IPS DF 6.9 (cell line): Measurements from ENCODE around the gene BTNL9.
"Not testable (repeated sequence)": the region's sequence is repeated elsewhere in the genome, so short reads cannot be mapped to it uniquely, and the experiment has no call there.

ENCODE experiments used
- DNase-seq: peaks from one replicate; pipeline ENCODE4 v3.0.0-alpha.2; 2013; ENCODE audit warnings: low read depth, low spot score
- H3K27ac ChIP-seq: one replicate; pipeline ENCODE4 v1.5.1; 2013; ENCODE audit warnings: low read length, control low read depth
- H3K27me3 ChIP-seq: 2 replicates; pipeline ENCODE4 v1.6.1; 2013; ENCODE audit warnings: mild to moderate bottlenecking, low read length; ENCODE audit not compliant: control insufficient read depth, insufficient read depth
- H3K36me3 ChIP-seq: 2 replicates; pipeline ENCODE4 v1.6.1; 2013; ENCODE audit warnings: low read length; ENCODE audit not compliant: control insufficient read depth, insufficient read depth
- H3K4me1 ChIP-seq: 2 replicates; pipeline ENCODE4 v1.6.1; 2013; ENCODE audit warnings: low read length; ENCODE audit not compliant: control insufficient read depth, insufficient read depth
- H3K4me3 ChIP-seq: 2 replicates; pipeline ENCODE4 v1.5.1; 2013; ENCODE audit warnings: mild to moderate bottlenecking, low read length
- H3K9me3 ChIP-seq: 2 replicates; pipeline ENCODE4 v1.6.1; 2013; ENCODE audit warnings: low read length, inconsistent platforms; ENCODE audit not compliant: control insufficient read depth, insufficient read depth
- WGBS: extraction: QIAGEN DNeasy Blood & Tissue Kit; methylation state at CpG from one replicate; pipeline ENCODE4 v1.1.7; 2013; ENCODE audit warnings: mixed read lengths, missing lambda C conversion rate; ENCODE audit not compliant: insufficient read length, insufficient coverage; 5-methylcytosine and 5-hydroxymethylcytosine counted together

BTNL9 gene

DNA sequence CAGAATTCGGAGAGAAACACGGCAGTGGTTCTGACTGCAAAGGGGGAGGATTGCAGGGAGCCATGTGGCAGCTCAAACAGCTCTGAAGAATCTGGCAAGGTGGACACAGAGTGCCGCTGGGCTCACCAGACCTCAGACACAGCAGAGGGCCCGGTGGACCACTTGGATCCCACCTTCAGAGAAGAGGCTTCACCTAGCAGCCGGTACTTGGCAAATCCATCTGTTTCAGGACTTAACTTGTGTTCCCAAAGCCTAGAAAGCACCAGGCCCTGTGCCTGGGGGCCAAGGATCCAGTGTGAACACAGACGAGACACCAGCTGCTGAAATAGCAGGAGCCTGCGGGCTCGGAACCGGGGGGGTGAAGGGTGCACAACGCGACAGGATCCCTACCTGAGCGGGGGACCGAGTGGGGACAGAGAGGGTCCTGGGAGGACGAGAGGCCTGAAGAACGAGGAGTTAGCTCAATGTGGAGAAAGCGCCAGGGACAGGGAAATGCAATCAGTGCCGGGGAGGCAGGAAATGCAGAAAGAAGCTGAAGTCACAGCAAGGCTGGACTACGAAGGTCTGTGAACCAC, 44.6 kb downstream of the BTNL9 start:
- DNase-seq = no peak
- Histone ChIP-seq H3K36me3 (no peaks in the 10 kb centered on the region), H3K4me3 (no peak overlapping the region), H3K27me3 (no peaks in the 10 kb centered on the region; the same call in 1 of the 2 replicates), H3K27ac (no peak overlapping the region), H3K9me3 (no peaks in the 10 kb centered on the region), H3K4me1 (peaks cover 2% of the 10 kb centered on the region; the same call in 1 of the 2 replicates)
- WGBS = no CpG with 5 or more reads among the region's 18 CpGs

DNA sequence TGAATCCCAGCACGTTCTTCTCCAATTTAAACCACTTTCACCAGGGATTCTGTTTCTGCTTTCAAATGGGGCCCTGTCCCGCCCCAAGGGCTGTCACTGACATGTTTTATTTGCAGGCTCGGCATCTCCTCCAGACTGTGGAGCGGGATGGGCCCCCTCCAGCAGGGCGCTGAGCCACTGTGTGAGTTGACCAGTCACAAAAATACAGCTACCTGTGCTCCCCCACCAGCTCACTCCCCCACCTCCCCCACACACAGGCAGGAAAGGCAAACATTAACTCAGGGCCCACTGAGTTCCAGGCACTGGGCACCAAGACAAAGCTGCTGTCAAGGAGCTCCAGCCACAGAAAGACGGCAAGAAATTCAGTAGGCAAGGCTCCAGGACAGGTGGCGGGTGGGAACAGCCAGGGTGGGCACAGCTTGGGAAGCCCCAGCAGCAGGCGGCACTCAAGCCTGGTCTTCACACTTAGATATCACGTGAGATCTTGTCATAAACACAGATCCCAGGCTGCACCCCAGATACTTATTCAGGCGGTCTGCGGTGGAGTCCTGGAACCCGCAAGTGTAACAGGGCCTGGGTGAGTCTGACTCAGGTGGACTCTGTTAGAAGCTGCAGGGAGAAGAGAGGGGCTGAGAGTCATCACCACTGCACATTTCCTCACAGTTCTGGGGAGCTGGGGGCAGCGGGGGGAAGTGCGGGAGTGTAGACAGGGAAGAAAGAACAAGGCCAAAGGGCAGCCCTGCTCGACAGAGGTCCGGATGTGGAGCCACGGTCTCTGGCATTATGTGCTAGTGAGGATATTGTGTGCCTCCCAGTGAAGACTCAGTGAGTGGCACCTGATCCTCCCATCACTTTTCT, 46.2 kb downstream of the BTNL9 start:
- no CpG with 5 or more reads among the region's 17 CpGs for WGBS
- DNase-seq = no peak
- Histone ChIP-seq H3K9me3 (no peaks in the 10 kb centered on the region), H3K4me3 (no peak overlapping the region), H3K27me3 (no peaks in the 10 kb centered on the region; the same call in 1 of the 2 replicates), H3K4me1 (peaks cover 2% of the 10 kb centered on the region; the same call in 1 of the 2 replicates), H3K36me3 (no peaks in the 10 kb centered on the region), H3K27ac (no peak overlapping the region)

DNA sequence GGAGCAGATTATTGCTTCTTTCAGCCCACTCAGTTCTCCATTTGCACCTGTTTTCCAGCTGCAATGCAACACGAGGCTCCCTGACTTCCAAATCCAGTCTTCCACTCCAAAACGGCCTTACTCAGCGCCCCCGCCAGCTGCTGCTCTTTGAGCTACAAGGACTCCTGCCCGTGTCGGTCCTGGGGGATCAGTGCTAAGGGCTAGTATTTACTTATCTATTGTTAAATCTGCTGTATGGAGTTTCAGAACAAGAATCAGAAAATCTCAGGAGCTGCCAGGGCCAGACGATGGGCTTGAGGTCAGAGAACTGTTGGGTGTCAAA, 46.8 kb downstream of the BTNL9 start:
- Histone ChIP-seq H3K27ac (no peak overlapping the region), H3K4me1 (peaks cover 2% of the 10 kb centered on the region; the same call in 1 of the 2 replicates), H3K4me3 (no peak overlapping the region), H3K27me3 (no peaks in the 10 kb centered on the region; the same call in 1 of the 2 replicates), H3K9me3 (no peaks in the 10 kb centered on the region), H3K36me3 (no peaks in the 10 kb centered on the region)
- DNase-seq = no peak
- no CpG with 5 or more reads among the region's 7 CpGs for WGBS

DNA sequence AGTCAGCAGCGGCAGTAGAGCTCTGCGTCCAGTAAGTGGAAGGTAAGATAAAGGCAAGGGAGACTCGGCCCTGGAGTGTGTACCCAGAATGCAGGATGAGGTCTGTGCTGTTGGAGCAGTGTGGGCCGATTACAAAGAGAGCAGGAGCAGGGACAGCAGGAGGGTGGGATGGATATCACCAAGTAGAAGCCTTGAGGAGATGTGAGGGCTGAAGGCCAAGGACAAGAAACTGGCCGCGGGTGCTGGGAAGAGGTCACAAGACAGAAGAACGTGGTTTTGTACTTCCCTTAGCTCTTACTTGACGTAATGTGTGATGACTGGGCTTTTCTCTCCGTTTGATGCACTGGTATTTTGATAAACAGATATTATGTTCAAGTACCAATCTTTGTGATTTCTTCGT, 47.2 kb downstream of the BTNL9 start:
- no peaks in the 10 kb centered on the region for H3K9me3 ChIP-seq
- H3K27ac ChIP-seq = no peak overlapping the region
- WGBS = no CpG with 5 or more reads among the region's 10 CpGs
- no peaks in the 10 kb centered on the region for H3K36me3 ChIP-seq
- peaks cover 2% of the 10 kb centered on the region; the same call in 1 of the 2 replicates for H3K4me1 ChIP-seq
- no peak for DNase-seq
- H3K27me3 ChIP-seq = no peaks in the 10 kb centered on the region; the same call in 1 of the 2 replicates
- no peak overlapping the region for H3K4me3 ChIP-seq

DNA sequence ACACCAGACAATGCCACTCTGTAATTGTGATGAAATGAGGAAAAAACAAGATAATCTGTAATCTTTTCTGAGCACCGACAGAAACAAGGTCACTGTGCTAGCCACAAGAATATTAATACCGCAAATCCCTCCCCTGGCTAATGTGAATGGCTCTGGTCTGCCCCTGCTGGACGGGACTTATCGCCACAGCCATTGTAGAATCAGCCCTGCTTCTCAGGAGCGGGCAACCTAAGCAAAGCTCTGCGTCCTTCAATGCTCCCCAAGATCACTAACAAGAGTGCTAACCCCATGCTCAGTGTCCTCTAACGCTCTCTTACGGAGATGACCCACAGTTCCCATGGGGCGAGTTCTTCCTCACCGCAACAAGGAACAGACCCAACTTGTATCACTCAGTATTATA, 48.2 kb downstream of the BTNL9 start:
- WGBS = no CpG with 5 or more reads among the region's 10 CpGs
- Histone ChIP-seq H3K27me3 (no peaks in the 10 kb centered on the region; the same call in 1 of the 2 replicates), H3K36me3 (no peaks in the 10 kb centered on the region), H3K4me1 (peaks cover 2% of the 10 kb centered on the region; the same call in 1 of the 2 replicates), H3K4me3 (no peak overlapping the region), H3K9me3 (no peaks in the 10 kb centered on the region), H3K27ac (no peak overlapping the region)
- DNase-seq = no peak

DNA sequence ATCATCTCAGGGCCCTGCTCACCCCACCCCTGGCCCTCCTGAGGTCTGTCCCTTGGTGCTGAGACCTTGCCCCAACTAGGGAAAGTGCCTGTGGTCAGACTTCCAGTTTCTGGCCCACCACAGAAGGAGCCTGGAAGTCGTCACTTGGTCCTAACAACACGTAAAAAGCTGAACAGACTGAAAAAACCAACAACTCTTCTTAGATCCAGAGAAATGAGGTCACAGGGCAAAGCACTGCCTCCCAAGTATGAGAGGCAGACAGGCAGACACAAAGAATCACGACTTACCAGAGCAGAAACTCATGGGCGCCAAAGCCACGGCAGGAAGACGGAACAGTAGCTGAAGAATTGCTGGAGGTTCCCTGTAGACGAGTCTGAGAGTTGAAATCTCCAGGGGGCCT, 52.4 kb downstream of the BTNL9 start:
- Histone ChIP-seq H3K4me3 (no peak overlapping the region), H3K27me3 (no peaks in the 10 kb centered on the region), H3K27ac (no peak overlapping the region), H3K9me3 (no peaks in the 10 kb centered on the region), H3K4me1 (no peaks in the 10 kb centered on the region), H3K36me3 (no peaks in the 10 kb centered on the region)
- DNase-seq = no peak
- WGBS = no CpG with 5 or more reads among the region's 7 CpGs

DNA sequence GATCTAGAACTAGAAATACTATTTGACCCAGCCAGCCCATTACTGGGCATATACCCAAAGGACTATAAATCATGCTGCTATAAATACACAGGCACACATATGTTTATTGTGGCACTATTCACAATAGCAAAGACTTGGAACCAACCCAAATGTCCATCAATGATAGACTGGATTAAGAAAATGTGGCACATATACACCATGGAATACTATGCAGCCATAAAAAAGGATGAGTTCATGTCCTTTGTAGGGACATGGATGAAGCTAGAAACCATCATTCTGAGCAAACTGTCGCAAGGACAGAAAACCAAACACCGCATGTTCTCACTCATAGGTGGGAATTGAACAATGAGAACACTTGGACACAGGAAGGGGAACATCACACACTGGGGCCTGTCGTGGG, 55.1 kb downstream of the BTNL9 start:
- peaks cover 15% of the 10 kb centered on the region for H3K27me3 ChIP-seq
- not testable (repeated sequence) for DNase-seq, H3K36me3 ChIP-seq, H3K4me1 ChIP-seq, H3K27ac ChIP-seq, H3K9me3 ChIP-seq, H3K4me3 ChIP-seq
- no CpG with 5 or more reads among the region's 3 CpGs for WGBS

DNA sequence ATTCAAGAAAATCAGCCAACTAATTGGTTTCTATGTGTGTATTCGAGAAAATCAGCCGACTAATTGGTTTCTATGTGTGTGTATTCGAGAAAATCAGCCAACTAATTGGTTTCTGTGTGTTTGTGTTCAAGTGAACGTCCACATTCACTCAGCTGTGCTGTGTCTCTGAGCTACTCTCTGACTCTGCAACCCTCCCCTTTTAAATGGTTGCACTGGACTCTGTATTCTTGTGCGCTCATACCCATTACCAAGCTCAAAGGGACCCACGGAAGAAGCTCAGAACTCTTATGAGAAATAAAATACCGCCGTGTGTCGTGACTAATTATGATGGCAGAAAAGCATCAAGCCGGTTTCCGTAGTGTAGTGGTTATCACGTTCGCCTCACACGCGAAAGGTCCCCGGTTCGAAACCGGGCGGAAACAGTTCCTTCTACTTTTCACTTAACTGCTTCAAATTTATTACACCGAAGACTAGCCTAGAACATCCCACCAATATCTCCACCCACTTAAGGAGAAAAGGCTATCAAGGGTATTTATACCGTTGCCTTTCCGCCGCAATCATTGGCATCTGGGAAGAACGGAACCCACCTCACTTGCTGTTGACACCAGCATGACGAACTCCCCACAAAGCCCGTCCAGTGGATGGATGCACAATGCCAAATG, 56.8 kb downstream of the BTNL9 start:
- H3K9me3 ChIP-seq, H3K4me3 ChIP-seq, H3K27ac ChIP-seq, H3K36me3 ChIP-seq, H3K4me1 ChIP-seq, DNase-seq: not testable (repeated sequence)
- no CpG with 5 or more reads among the region's 26 CpGs for WGBS
- H3K27me3 ChIP-seq = peaks cover 18% of the 10 kb centered on the region

DNA sequence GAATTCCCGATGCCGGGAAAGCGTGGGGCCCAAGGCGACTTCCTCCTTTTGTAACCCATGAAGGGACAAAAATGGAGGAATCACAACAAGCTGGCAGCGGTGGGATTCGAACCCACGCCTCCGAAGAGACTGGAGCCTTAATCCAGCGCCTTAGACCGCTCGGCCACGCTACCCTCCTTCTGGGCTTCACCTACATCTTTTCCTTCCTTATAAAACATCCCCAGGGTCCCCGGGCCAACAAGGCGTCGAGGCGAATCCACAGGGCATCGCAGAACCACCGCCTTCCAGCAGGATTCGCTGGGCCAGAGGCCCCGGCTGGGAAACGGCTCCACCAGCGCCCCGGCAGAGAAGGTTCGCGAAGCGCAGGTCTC, 57.3 kb downstream of the BTNL9 start:
- H3K27ac ChIP-seq, H3K4me3 ChIP-seq, DNase-seq, H3K9me3 ChIP-seq, H3K36me3 ChIP-seq, H3K4me1 ChIP-seq: not testable (repeated sequence)
- peaks cover 18% of the 10 kb centered on the region for H3K27me3 ChIP-seq
- WGBS = no CpG with 5 or more reads among the region's 26 CpGs

DNA sequence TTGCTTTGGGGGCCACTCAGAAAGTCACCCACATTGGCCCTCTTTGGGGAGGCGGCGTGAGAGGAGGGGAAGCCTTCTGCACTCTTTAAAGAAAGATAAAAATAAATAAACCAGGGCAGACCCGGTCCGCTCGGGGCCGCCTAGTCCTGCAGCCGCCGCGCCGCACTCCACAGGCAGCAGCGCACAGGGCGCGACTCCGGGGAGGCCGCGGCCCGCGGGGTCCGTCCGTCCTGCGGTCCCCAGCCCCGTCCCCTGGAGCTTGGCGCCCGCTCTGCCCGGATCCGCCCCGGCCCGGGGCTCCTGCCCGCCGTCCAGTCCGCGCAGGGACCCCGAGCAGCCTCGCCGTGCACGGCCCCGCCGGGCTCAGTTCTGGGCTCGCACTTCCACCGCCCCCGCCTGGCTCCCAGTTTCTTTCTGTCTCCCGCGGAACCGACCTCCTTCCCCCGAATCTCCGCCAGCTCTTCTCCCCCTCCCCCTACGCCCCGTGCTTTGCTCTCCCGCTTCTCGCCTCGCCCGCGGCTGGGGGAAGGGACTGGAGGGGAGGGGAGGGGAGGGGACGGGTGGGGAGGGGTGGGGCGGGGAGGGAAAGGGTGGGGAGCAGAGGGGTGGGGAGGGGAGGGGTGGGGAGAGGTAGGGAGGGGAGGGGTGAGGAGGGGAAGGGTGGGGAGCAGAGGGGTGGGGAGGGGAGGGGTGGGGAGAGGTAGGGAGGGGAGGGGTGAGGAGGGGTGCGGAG, 57.9 kb downstream of the BTNL9 start:
- Histone ChIP-seq H3K4me3 (peak overlapping the region; percentile 24; the same call in 1 of the 2 replicates), H3K27me3 (peaks cover 18% of the 10 kb centered on the region)
- no CpG with 5 or more reads among the region's 56 CpGs for WGBS
- not testable (repeated sequence) for DNase-seq, H3K4me1 ChIP-seq, H3K27ac ChIP-seq, H3K36me3 ChIP-seq, H3K9me3 ChIP-seq
